Endothelial cell of umbilical vein (primary cell): ENCODE measurements around the gene SLC16A8. TPM values are rescaled to one million over a fixed set of nuclear protein-coding genes. Genes with fewer than 3 reads are reported as not detected.
A peak's percentile ranks its signal among the peaks of the same experiment; 100 is the strongest.

Source experiments
- Bru-seq: library from RNA; stranded (reverse); fragments of 400-500 nt; gene quantifications from one replicate; lab custom pipeline; 2021; lab: Mats Ljungman, UMichigan
- BruChase-seq, 2 experiments: library from RNA; stranded (reverse); fragments of 400-500 nt; gene quantifications; one replicate each; lab custom pipeline; 2021; lab: Mats Ljungman, UMichigan
- BruUV-seq: library from RNA; stranded (reverse); fragments of 400-500 nt; replicated peaks from 2 replicates; lab custom pipeline; 2021; lab: Mats Ljungman, UMichigan
- CTCF ChIA-PET: fragments of 300-600, 350-600 bp; sonication (Branson Sonifier 250); formaldehyde crosslinking; loops from one replicate; lab custom pipeline; 2021; ENCODE audit warnings: antibody characterized with exemption, inconsistent platforms; lab: Charles Lee
- POLR2A ChIA-PET: fragments of 300-600, 350-600 bp; sonication (Branson Sonifier 250); formaldehyde crosslinking; loops from one replicate; lab custom pipeline; 2021; ENCODE audit warnings: antibody characterized with exemption, inconsistent platforms; lab: Charles Lee
- DNase-seq: peaks from one replicate; pipeline ENCODE4 v3.0.0-alpha.2; 2011; ENCODE audit warnings: low read depth, low spot score
- FAIRE-seq: peaks from 2 replicates; lab custom pipeline; 2011; peaks lifted over from hg19 to GRCh38; lab: Jason Lieb, UNC
- H2AFZ ChIP-seq: 2 replicates; pipeline ENCODE4 v1.6.0; 2012; ENCODE audit warnings: low read depth, low read length, control low read depth, inconsistent platforms
- H3K27ac ChIP-seq: 2 replicates; pipeline ENCODE4 v1.5.1; 2011; ENCODE audit warnings: low read depth, mild to moderate bottlenecking, control low read depth, low read length, moderate library complexity; ENCODE audit not compliant: insufficient read depth
- H3K27me3 ChIP-seq, 2 experiments: 2 replicates each; pipeline versions ENCODE4 v1.6.0 to v1.6.1; 2011; ENCODE audit warnings: low read length in 2 of 2, mixed read lengths in 1 of 2; ENCODE audit not compliant: control insufficient read depth in 2 of 2, insufficient read depth in 2 of 2
- H3K36me3 ChIP-seq, 2 experiments: 2 replicates in 1 of 2; 3 replicates in 1 of 2; pipeline ENCODE4 v1.5.1; 2011; ENCODE audit warnings: low read length in 2 of 2, mild to moderate bottlenecking in 1 of 2, moderate library complexity in 1 of 2; ENCODE audit not compliant: control insufficient read depth in 2 of 2, insufficient read depth in 2 of 2; ENCODE audit errors: extremely low read depth in 1 of 2
- H3K4me1 ChIP-seq: 3 replicates; pipeline ENCODE4 v1.5.1; 2011; ENCODE audit warnings: mild to moderate bottlenecking, low read length; ENCODE audit not compliant: control insufficient read depth, insufficient read depth; ENCODE audit errors: extremely low read depth
- H3K4me2 ChIP-seq: 2 replicates; pipeline ENCODE4 v1.6.1; 2011; ENCODE audit warnings: low read length, control low read depth, mixed read lengths; ENCODE audit not compliant: insufficient read depth
- H3K4me3 ChIP-seq, 3 experiments: fragments of 200-600 bp in 1 of 3; sonication (generic), shearing (Covaris generic) in 1 of 3; replicated peaks in 1 of 3; 2 replicates each; pipeline ENCODE4 v1.5.1; 2011 to 2016; ENCODE audit warnings: control low read depth in 3 of 3, low read length in 3 of 3, mild to moderate bottlenecking in 2 of 3, inconsistent platforms in 1 of 3, low read depth in 1 of 3, moderate library complexity in 1 of 3; ENCODE audit not compliant: insufficient read depth in 1 of 3
- H3K79me2 ChIP-seq: 2 replicates; pipeline ENCODE4 v1.6.0; 2012; ENCODE audit warnings: low read length, inconsistent platforms; ENCODE audit not compliant: control insufficient read depth, insufficient read depth
- H3K9ac ChIP-seq: replicated peaks from 2 replicates; pipeline ENCODE3; 2011; ENCODE audit warnings: low read length, control low read depth; ENCODE audit not compliant: insufficient read depth; ENCODE audit errors: extremely low read depth
- H3K9me1 ChIP-seq: replicated peaks from 3 replicates; pipeline ENCODE4 v1.6.0; 2011; ENCODE audit warnings: mild to moderate bottlenecking, low read length; ENCODE audit not compliant: control insufficient read depth, insufficient read depth; ENCODE audit errors: extremely low read depth
- H3K9me3 ChIP-seq: replicated peaks from 2 replicates; pipeline ENCODE4 v1.5.1; 2012; ENCODE audit warnings: low read length, inconsistent platforms; ENCODE audit not compliant: control insufficient read depth, insufficient read depth
- H4K20me1 ChIP-seq: replicated peaks from 2 replicates; pipeline ENCODE3; 2011; ENCODE audit warnings: mild to moderate bottlenecking, low read length; ENCODE audit not compliant: control insufficient read depth, insufficient read depth; ENCODE audit errors: extremely low read depth
- CTCF ChIP-seq, 2 donors: IDR thresholded peaks; 1 replicate in 1 of 2; 2 replicates in 1 of 2; pipeline ENCODE4 v1.5.1; 2011; ENCODE audit warnings: low read length in 2 of 2, mild to moderate bottlenecking in 2 of 2, moderate library complexity in 2 of 2, control low read depth in 1 of 2, inconsistent platforms in 1 of 2, low read depth in 1 of 2; ENCODE audit not compliant: insufficient read depth in 1 of 2; ENCODE audit errors: extremely low read depth in 1 of 2
- EZH2 ChIP-seq: IDR thresholded peaks from 2 replicates; pipeline ENCODE4 v1.6.1; 2012; ENCODE audit warnings: borderline replicate concordance, low read depth, mild to moderate bottlenecking, moderate library complexity, low read length, inconsistent platforms; ENCODE audit not compliant: severe bottlenecking
- FOS ChIP-seq: IDR thresholded peaks from 2 replicates; pipeline ENCODE4 v1.6.1; 2011; ENCODE audit warnings: mild to moderate bottlenecking, low read length, moderate library complexity, borderline replicate concordance; ENCODE audit not compliant: insufficient read depth
- GATA2 ChIP-seq: IDR thresholded peaks from 2 replicates; pipeline ENCODE4 v1.7.0; 2011; ENCODE audit warnings: low read depth, mild to moderate bottlenecking, moderate library complexity, mixed read lengths, low read length; ENCODE audit not compliant: insufficient read length, insufficient read depth
- JUN ChIP-seq: IDR thresholded peaks from 2 replicates; pipeline ENCODE4 v1.6.1; 2011; ENCODE audit warnings: borderline replicate concordance, low read depth; ENCODE audit not compliant: insufficient read length, insufficient read depth
- MAX ChIP-seq: IDR thresholded peaks from 2 replicates; pipeline ENCODE4 v1.6.1; 2011; ENCODE audit not compliant: insufficient read depth, insufficient read length
- MYC ChIP-seq: IDR thresholded peaks from one replicate; pipeline ENCODE4 v1.6.1; 2011; ENCODE audit warnings: mild to moderate bottlenecking, low read depth, low read length
- POLR2A ChIP-seq: IDR thresholded peaks from 2 replicates; pipeline ENCODE4 v1.6.1; 2012; ENCODE audit warnings: low read depth, mild to moderate bottlenecking, control low read depth, low read length
- POLR2AphosphoS5 ChIP-seq: IDR thresholded peaks from 2 replicates; pipeline ENCODE4 v1.6.1; 2012; ENCODE audit warnings: low read depth, mild to moderate bottlenecking, control low read depth, low read length, moderate library complexity; ENCODE audit not compliant: insufficient read depth
- dilution Hi-C: fragments of 300-500 bp; cut with MboI; formaldehyde crosslinking; loops from one replicate; pipeline ENCODE4 v1.15.0; 2019; ENCODE audit warnings: low sequenced_read_pairs; ENCODE audit not compliant: extremely low pct_ligation_motif_present
- intact Hi-C: fragments of 100-400 bp; cut with micrococcal nuclease; formaldehyde crosslinking; loops from one replicate; pipeline ENCODE4 v1.10.0; 2022
- long read RNA-seq: library from polyadenylated mRNA; stranded (forward); transcript quantifications from one replicate; pipeline ENCODE4 v2.0.0, GENCODE V29; 2021
- polyA minus RNA-seq, 3 experiments: library from RNA; depleted of rRNA, polyadenylated mRNA; stranded (reverse); fragments of >200 nt; gene quantifications; 1 replicate in 1 of 3; 2 replicates in 2 of 3; pipeline ENCODE4 v1.2.3, GENCODE V29; 2011
- polyA plus RNA-seq, 4 experiments: library from polyadenylated mRNA; depleted of rRNA in 3 of 4; stranded (reverse) in 3 of 4; unstranded in 1 of 4; fragments of >200 nt; gene quantifications; 2 replicates each; pipeline versions ENCODE4 v1.2.1 to v1.2.3, GENCODE V29; 2011 to 2012; ENCODE audit warnings: missing spikeins in 1 of 4
- total RNA-seq: library from RNA; stranded (reverse); gene quantifications from 2 replicates; pipeline ENCODE4 v1.2.3, GENCODE V29; 2021

Gene SLC16A8, protein sequence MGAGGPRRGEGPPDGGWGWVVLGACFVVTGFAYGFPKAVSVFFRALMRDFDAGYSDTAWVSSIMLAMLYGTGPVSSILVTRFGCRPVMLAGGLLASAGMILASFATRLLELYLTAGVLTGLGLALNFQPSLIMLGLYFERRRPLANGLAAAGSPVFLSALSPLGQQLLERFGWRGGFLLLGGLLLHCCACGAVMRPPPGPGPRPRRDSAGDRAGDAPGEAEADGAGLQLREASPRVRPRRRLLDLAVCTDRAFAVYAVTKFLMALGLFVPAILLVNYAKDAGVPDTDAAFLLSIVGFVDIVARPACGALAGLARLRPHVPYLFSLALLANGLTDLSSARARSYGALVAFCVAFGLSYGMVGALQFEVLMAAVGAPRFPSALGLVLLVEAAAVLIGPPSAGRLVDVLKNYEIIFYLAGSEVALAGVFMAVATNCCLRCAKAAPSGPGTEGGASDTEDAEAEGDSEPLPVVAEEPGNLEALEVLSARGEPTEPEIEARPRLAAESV
- total RNA-seq, result not detected in 2 replicates
- 0.06 and 0.14 TPM in 2 replicates for polyA plus RNA-seq
- polyA plus RNA-seq (2011; cell fraction: cytosol; rRNA removed), result not detected in 2 replicates
- not detected in 2 replicates for polyA plus RNA-seq (2011; cell fraction: nucleus; rRNA removed)
- polyA plus RNA-seq (2012), result 0.11 and 0.27 TPM in 2 replicates
- not detected in 2 replicates for polyA minus RNA-seq
- polyA minus RNA-seq (2011; cell fraction: cytosol; rRNA and poly(A)+ RNA removed), result not detected
- not detected in 2 replicates for polyA minus RNA-seq (2011; cell fraction: nucleus; rRNA and poly(A)+ RNA removed)
- Bru-seq, nascent RNA, result not detected
- BruChase-seq, experiment 1, labeled RNA remaining after a 6-hour chase, result percentile 12 among the genes with signal in this experiment
- not detected for BruChase-seq, experiment 2, labeled RNA remaining after a 2-hour chase
- long read RNA-seq, result 0 reads

DNA sequence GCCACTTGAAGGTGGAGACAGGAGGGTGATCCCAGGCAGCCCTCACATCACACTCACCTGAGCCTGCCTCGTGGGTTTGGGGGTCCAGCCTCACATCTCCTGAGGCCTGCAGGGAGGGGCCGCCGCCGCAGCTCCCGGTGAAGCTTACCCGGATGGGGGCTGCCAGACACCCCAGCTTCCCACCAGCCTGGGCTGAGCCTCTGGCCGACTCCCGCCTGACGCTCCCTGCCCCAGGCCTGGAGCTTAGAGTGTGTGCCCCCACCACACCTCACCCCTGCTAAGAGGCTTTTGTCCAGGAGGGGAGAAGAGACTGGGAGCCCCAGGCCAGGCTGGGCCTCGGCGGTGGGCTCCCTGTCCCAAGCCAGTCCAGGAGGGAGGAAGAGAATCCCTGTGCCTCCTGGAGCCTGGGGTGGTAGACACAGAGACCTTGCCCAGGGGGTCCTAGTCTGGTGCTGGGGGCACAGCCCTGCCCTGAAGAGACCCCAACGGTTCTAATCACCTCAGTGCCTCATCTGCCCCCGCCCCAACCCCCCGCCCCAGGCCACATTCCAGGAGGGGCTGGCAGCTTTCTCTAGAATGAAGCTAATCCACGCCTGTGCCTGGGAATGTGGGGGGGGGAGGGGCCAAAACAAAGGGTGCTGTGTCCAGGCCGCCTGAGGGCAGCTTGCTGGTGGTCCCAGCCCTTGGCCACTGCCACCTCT is at the start of gene SLC16A8:
TSS of gene SLC16A8 (minus strand) at position 254 of the 701 bp plus-strand sequence. CDS start 1,311 bp downstream, outside the sequence.
- Histone ChIP-seq H2AFZ (no peak within 1 kb of the TSS), H3K27ac (no peak within 1 kb of the TSS), H3K9me1 (no peaks in the 10 kb centered on the region), H3K27me3 (peaks cover 13 to 14% of the 10 kb centered on the region in 2 experiments), H3K9me3 (no peaks in the 10 kb centered on the region), H4K20me1 (no peaks in the 10 kb centered on the region), H3K36me3 (no peaks in the 10 kb centered on the region), H3K9ac (no peak within 1 kb of the TSS), H3K4me1 (peaks cover 5% of the 10 kb centered on the region), H3K4me2 (no peak within 1 kb of the TSS), H3K4me3 (no peak within 1 kb of the TSS), H3K79me2 (no peaks in the 10 kb centered on the region)
- dilution Hi-C loops, result no loop called here
- TF ChIP-seq FOS (no peak), EZH2 (no peak), JUN (no peak), MAX (no peak), POLR2A (no peak), CTCF (IDR thresholded peaks at IDR 0.05; ENCODE audit: extremely low read depth in 1 of 2, insufficient read depth in 1 of 2, low read depth in 1 of 2, low read length in 2 of 2) (no peak), MYC (no peak), POLR2AphosphoS5 (no peak), GATA2 (no peak)
- no peak for DNase-seq
- FAIRE-seq, result no peak
- BruUV-seq, result no TSS peak
- POLR2A ChIA-PET, result no interaction called here
- intact Hi-C loops, result no loop called here
- CTCF ChIA-PET, result interaction anchor here (1.0 kb wide), 1 partner anchor 9 kb away, joined by 3 read pairs; no protein-coding TSS in a partner anchor
